OCI-LY1 (cell line): ENCODE results near the gene TNRC6C.

Experiments
- EZH2 ChIP-seq: fragments of 200-600 bp; sonication (generic), shearing (Covaris generic); IDR thresholded peaks from 2 replicates; pipeline ENCODE4 v1.8.0; 2017; ENCODE audit warnings: borderline replicate concordance, mixed run types, mild to moderate bottlenecking, antibody characterized with exemption, low read length, moderate library complexity, mixed read lengths
- TF ChIP-seq, protein P1 (sequence below): fragments of 200-600 bp; sonication (generic), shearing (Covaris generic); IDR thresholded peaks from 2 replicates; pipeline ENCODE4 v1.5.1; 2017; ENCODE audit warnings: mild to moderate bottlenecking, antibody characterized with exemption, low read length, moderate library complexity, mixed read lengths

DNA sequence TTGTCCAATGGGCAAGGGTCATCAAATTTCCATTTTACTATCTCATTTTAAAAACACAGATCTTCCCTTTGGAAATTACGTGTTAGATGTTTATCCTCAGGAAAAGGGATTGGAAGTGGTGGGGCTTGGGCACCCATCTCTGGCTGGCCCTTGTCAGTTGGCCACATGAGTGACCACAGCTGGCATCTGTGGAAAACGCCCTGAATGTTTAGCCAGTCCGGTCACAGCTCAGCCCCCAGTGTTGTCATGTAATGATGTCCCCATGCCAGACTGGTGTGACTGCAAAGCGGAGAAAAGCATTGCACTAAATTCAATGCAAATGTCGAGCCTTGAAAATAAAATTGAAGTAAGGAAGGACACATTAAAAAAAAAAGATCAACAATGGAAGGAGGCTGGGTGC lies 117.0 kb downstream of the TNRC6C start:
- TF ChIP-seq, protein P1, sequence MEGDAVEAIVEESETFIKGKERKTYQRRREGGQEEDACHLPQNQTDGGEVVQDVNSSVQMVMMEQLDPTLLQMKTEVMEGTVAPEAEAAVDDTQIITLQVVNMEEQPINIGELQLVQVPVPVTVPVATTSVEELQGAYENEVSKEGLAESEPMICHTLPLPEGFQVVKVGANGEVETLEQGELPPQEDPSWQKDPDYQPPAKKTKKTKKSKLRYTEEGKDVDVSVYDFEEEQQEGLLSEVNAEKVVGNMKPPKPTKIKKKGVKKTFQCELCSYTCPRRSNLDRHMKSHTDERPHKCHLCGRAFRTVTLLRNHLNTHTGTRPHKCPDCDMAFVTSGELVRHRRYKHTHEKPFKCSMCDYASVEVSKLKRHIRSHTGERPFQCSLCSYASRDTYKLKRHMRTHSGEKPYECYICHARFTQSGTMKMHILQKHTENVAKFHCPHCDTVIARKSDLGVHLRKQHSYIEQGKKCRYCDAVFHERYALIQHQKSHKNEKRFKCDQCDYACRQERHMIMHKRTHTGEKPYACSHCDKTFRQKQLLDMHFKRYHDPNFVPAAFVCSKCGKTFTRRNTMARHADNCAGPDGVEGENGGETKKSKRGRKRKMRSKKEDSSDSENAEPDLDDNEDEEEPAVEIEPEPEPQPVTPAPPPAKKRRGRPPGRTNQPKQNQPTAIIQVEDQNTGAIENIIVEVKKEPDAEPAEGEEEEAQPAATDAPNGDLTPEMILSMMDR, result no peak
- TF ChIP-seq EZH2, result no peak
